IMR-90 (cell line): ENCODE data around the gene DDI2. TPM values are rescaled to one million over a fixed set of nuclear protein-coding genes. Genes with fewer than 3 reads are reported as not detected.

Source experiments
- ATAC-seq: fragments of 200-7000 bp; cut with Tn5 transposase; 2 replicates; pipeline ENCODE4 v1.9.1; 2020; ENCODE audit warnings: low read depth, mild to moderate bottlenecking, moderate library complexity
- BruUV-seq: library from RNA; stranded (reverse); fragments of 400-500 nt; replicated peaks from 2 replicates; lab custom pipeline; 2021; lab: Mats Ljungman, UMichigan
- CTCF ChIA-PET: fragments of 300-600 bp; formaldehyde crosslinking; extraction: SDS; loops from one replicate; lab custom pipeline; 2021; ENCODE audit warnings: antibody characterized with exemption; lab: Yijun Ruan, JAX
- POLR2A ChIA-PET: fragments of 300-600 bp; sonication (Branson Sonifier 250); formaldehyde crosslinking; loops from one replicate; lab custom pipeline; 2022; ENCODE audit warnings: antibody characterized with exemption; ENCODE audit not compliant: unreplicated experiment; lab: Charles Lee
- DNase-seq: peaks from one replicate; pipeline ENCODE4 v3.0.0; 2013
- H2AFZ ChIP-seq: replicated peaks from 2 replicates; pipeline ENCODE3; 2013; ENCODE audit warnings: low read length, mild to moderate bottlenecking; ENCODE audit not compliant: poor library complexity
- H2AK5ac ChIP-seq: 2 replicates; pipeline ENCODE4 v1.6.1; 2013; ENCODE audit warnings: low read depth, low read length, inconsistent platforms
- H2AK9ac ChIP-seq: replicated peaks from 2 replicates; pipeline ENCODE3; 2013; ENCODE audit warnings: mild to moderate bottlenecking, low read depth, low read length, moderate library complexity; ENCODE audit not compliant: poor library complexity
- H2BK120ac ChIP-seq: 2 replicates; pipeline ENCODE4 v1.6.1; 2013; ENCODE audit warnings: low read depth, low read length, inconsistent platforms
- H2BK15ac ChIP-seq: 3 replicates; pipeline ENCODE4 v1.6.1; 2013; ENCODE audit warnings: low read depth, low read length, inconsistent platforms
- H2BK20ac ChIP-seq: 2 replicates; pipeline ENCODE4 v1.6.1; 2013; ENCODE audit warnings: low read depth, mild to moderate bottlenecking, inconsistent platforms, low read length, moderate library complexity
- H2BK5ac ChIP-seq: 2 replicates; pipeline ENCODE4 v1.6.1; 2013; ENCODE audit warnings: mild to moderate bottlenecking, low read depth, low read length, inconsistent platforms; ENCODE audit not compliant: poor library complexity, severe bottlenecking
- H3K14ac ChIP-seq: replicated peaks from 2 replicates; pipeline ENCODE4 v1.6.1; 2013; ENCODE audit warnings: low read depth, low read length, inconsistent platforms
- H3K18ac ChIP-seq: 2 replicates; pipeline ENCODE4 v1.6.1; 2013; ENCODE audit warnings: low read depth, low read length, control low read depth
- H3K23ac ChIP-seq: 2 replicates; pipeline ENCODE4 v1.6.1; 2013; ENCODE audit warnings: low read depth, low read length, inconsistent platforms
- H3K27ac ChIP-seq: 2 replicates; pipeline ENCODE4 v1.5.1; 2013; ENCODE audit warnings: mild to moderate bottlenecking, control low read depth, low read length; ENCODE audit not compliant: insufficient read depth
- H3K27me3 ChIP-seq: 2 replicates; pipeline ENCODE4 v1.6.1; 2013; ENCODE audit warnings: low read length; ENCODE audit not compliant: control insufficient read depth, insufficient read depth
- H3K36me3 ChIP-seq: 2 replicates; pipeline ENCODE4 v1.6.1; 2013; ENCODE audit warnings: low read length, mixed read lengths; ENCODE audit not compliant: control insufficient read depth, insufficient read depth
- H3K4ac ChIP-seq: 2 replicates; pipeline ENCODE4 v1.6.1; 2013; ENCODE audit warnings: low read depth, low read length, inconsistent platforms
- H3K4me1 ChIP-seq: 2 replicates; pipeline ENCODE4 v1.6.1; 2013; ENCODE audit warnings: low read length, mixed read lengths; ENCODE audit not compliant: control insufficient read depth, insufficient read depth
- H3K4me2 ChIP-seq: 2 replicates; pipeline ENCODE4 v1.6.1; 2013; ENCODE audit warnings: low read depth, mild to moderate bottlenecking, control low read depth, low read length, moderate library complexity
- H3K4me3 ChIP-seq: 2 replicates; pipeline ENCODE4 v1.5.1; 2013; ENCODE audit warnings: low read depth, mild to moderate bottlenecking, control low read depth, low read length, moderate library complexity; ENCODE audit not compliant: insufficient read depth
- H3K56ac ChIP-seq: 2 replicates; pipeline ENCODE4 v1.6.1; 2013; ENCODE audit warnings: low read length, inconsistent platforms; ENCODE audit not compliant: insufficient read depth; ENCODE audit errors: extremely low read depth
- H3K79me1 ChIP-seq, 2 experiments: 2 replicates each; pipeline ENCODE4 v1.6.1; 2013; ENCODE audit warnings: low read length in 2 of 2, inconsistent platforms in 1 of 2, low read depth in 1 of 2
- H3K9ac ChIP-seq: 2 replicates; pipeline ENCODE4 v1.6.1; 2013; ENCODE audit warnings: low read depth, low read length, control low read depth
- H3K9me1 ChIP-seq: 2 replicates; pipeline ENCODE4 v1.6.1; 2013; ENCODE audit warnings: low read length, inconsistent platforms; ENCODE audit not compliant: insufficient read depth
- H3K9me3 ChIP-seq: 2 replicates; pipeline ENCODE4 v1.6.1; 2013; ENCODE audit warnings: low read length; ENCODE audit not compliant: control insufficient read depth, insufficient read depth
- H4K20me1 ChIP-seq: 2 replicates; pipeline ENCODE4 v1.6.1; 2013; ENCODE audit warnings: low read length, inconsistent platforms; ENCODE audit not compliant: insufficient read depth
- H4K5ac ChIP-seq: 2 replicates; pipeline ENCODE4 v1.6.1; 2013; ENCODE audit warnings: mild to moderate bottlenecking, low read depth, low read length, control low read depth
- H4K8ac ChIP-seq, 2 experiments: 2 replicates each; pipeline ENCODE4 v1.6.1; 2013; ENCODE audit warnings: low read depth in 2 of 2, low read length in 2 of 2, control low read depth in 1 of 2, inconsistent platforms in 1 of 2
- H4K91ac ChIP-seq: 2 replicates; pipeline ENCODE4 v1.6.1; 2013; ENCODE audit warnings: low read depth, low read length, inconsistent platforms; ENCODE audit not compliant: insufficient read depth
- MAFK ChIP-seq: IDR thresholded peaks from 2 replicates; pipeline ENCODE4 v1.6.1; 2012; ENCODE audit warnings: low read depth, low read length, improper control_type of control experiment
- WGBS, 2 experiments: methylation state at CpG; one replicate each; pipeline versions ENCODE4 v1.1.5 to v1.1.7; 2013; ENCODE audit warnings: missing lambda C conversion rate in 2 of 2; ENCODE audit not compliant: insufficient read length in 1 of 2; ENCODE audit errors: extremely low coverage in 2 of 2; 5-methylcytosine and 5-hydroxymethylcytosine counted together
- dilution Hi-C: fragments of 300-500 bp; cut with HindIII; formaldehyde crosslinking; loops from one replicate; pipeline ENCODE4 v1.14.3; 2018; ENCODE audit warnings: low sequenced_read_pairs; ENCODE audit not compliant: unreplicated experiment
- in situ Hi-C: fragments of 300-500 bp; cut with MboI; formaldehyde crosslinking; loops from 3 replicates; pipeline ENCODE4 v1.14.3; 2019; ENCODE audit warnings: low sequenced_read_pairs, inconsistent platforms, mixed read lengths
- intact Hi-C: fragments of 100-400 bp; cut with micrococcal nuclease; formaldehyde crosslinking; loops from 2 replicates; pipeline ENCODE4 v1.10.0; 2022
- polyA plus RNA-seq, 3 experiments: library from polyadenylated mRNA; depleted of rRNA; stranded (reverse); fragments of >200 nt; gene quantifications; 2 replicates each; pipeline ENCODE4 v1.2.3, GENCODE V29; 2012; ENCODE audit warnings: low replicate concordance in 1 of 3
- total RNA-seq: library from RNA; depleted of rRNA; stranded (reverse); fragments of >200 nt; gene quantifications from 2 replicates; pipeline ENCODE4 v1.2.3, GENCODE V29; 2012
- TF ChIP-seq, protein P1 (sequence below): conservative IDR thresholded peaks from 2 replicates; pipeline ENCODE4 v1.5.1; 2012; ENCODE audit warnings: mild to moderate bottlenecking, low read depth, low read length, improper control_type of control experiment

Gene DDI2
- total and polyA plus RNA-seq, 2 of the 4 experiments (the other 2 are of a cell fraction): 6.0 to 13.4 TPM

DNA sequence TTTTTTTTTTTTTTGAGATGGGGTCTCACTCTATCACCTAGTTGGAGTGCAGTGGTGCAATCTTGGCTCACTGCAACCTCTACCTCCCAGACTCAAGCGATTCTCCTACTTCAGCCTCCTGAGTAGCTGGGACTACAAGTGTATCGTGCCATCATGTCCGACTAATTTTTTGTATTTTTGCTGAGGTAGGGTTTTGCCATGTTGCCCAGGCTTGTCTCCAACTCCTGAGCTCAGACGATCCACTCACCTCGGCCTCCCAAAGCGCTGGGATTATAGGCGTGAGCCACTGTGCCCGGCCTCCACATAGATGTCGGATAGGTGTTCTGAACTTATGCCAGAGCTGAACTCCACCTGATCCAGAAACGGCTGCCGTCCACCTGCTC, 87.9 kb downstream of the DDI2 start:
- Histone ChIP-seq H3K79me1 (peaks cover 51 to 77% of the 10 kb centered on the region in 2 experiments), H4K20me1 (peaks cover 32% of the 10 kb centered on the region), H3K9ac (no peak overlapping the region), H3K27me3 (no peaks in the 10 kb centered on the region), H4K91ac (no peak overlapping the region), H2AFZ (no peak overlapping the region), H2BK15ac (no peak overlapping the region), H2BK20ac (no peak overlapping the region), H4K5ac (no peak overlapping the region), H3K36me3 (peaks cover 4% of the 10 kb centered on the region; the same call in 1 of the 2 replicates), H2BK5ac (no peak overlapping the region), H3K9me3 (no peaks in the 10 kb centered on the region), H3K4ac (no peak overlapping the region), H2AK9ac (no peak overlapping the region), H3K27ac (no peak overlapping the region), H2BK120ac (no peak overlapping the region), H4K8ac (no peak overlapping the region), H2AK5ac (no peak overlapping the region), H3K18ac (no peak overlapping the region), H3K4me1 (peaks cover 17% of the 10 kb centered on the region; the same call in 1 of the 2 replicates), H3K14ac (no peak overlapping the region), H3K23ac (no peak overlapping the region), H3K9me1 (peaks cover 15% of the 10 kb centered on the region), H3K4me2 (no peak overlapping the region), H3K56ac (no peak overlapping the region), H3K4me3 (no peak overlapping the region)
- dilution Hi-C loops: no loop called here
- DNase-seq (no peak), ATAC-seq (no peak)
- intact Hi-C loops: no loop called here
- no TSS peak for BruUV-seq
- TF ChIP-seq, protein P1, sequence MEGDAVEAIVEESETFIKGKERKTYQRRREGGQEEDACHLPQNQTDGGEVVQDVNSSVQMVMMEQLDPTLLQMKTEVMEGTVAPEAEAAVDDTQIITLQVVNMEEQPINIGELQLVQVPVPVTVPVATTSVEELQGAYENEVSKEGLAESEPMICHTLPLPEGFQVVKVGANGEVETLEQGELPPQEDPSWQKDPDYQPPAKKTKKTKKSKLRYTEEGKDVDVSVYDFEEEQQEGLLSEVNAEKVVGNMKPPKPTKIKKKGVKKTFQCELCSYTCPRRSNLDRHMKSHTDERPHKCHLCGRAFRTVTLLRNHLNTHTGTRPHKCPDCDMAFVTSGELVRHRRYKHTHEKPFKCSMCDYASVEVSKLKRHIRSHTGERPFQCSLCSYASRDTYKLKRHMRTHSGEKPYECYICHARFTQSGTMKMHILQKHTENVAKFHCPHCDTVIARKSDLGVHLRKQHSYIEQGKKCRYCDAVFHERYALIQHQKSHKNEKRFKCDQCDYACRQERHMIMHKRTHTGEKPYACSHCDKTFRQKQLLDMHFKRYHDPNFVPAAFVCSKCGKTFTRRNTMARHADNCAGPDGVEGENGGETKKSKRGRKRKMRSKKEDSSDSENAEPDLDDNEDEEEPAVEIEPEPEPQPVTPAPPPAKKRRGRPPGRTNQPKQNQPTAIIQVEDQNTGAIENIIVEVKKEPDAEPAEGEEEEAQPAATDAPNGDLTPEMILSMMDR: no peak
- peak; percentile 53 for TF ChIP-seq MAFK
- CTCF ChIA-PET: no interaction called here
- WGBS, 2 experiments: 90% methylated on average over 8 of the region's 11 CpGs; no CpG with 5 or more reads in 1 of the 2 experiments
- in situ Hi-C loops: no loop called here
- POLR2A ChIA-PET: no interaction called here
